ENCODE measurements around the gene MISP.

The MISP gene

DNA sequence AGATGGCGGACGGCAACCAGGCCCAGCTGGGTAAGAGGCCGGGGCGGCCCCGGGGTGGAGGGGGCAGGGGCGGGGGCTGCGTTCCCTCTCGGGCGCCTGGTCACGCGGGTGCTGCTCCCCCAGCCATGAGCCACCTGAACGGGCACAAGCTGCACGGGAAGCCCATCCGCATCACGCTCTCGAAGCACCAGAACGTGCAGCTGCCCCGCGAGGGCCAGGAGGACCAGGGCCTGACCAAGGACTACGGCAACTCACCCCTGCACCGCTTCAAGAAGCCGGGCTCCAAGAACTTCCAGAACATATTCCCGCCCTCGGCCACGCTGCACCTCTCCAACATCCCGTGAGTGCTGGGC is 57.5 kb downstream of the MISP start:
- DNase-seq (ENCODE audit: low read depth in 3 of 3) = no peak

DNA sequence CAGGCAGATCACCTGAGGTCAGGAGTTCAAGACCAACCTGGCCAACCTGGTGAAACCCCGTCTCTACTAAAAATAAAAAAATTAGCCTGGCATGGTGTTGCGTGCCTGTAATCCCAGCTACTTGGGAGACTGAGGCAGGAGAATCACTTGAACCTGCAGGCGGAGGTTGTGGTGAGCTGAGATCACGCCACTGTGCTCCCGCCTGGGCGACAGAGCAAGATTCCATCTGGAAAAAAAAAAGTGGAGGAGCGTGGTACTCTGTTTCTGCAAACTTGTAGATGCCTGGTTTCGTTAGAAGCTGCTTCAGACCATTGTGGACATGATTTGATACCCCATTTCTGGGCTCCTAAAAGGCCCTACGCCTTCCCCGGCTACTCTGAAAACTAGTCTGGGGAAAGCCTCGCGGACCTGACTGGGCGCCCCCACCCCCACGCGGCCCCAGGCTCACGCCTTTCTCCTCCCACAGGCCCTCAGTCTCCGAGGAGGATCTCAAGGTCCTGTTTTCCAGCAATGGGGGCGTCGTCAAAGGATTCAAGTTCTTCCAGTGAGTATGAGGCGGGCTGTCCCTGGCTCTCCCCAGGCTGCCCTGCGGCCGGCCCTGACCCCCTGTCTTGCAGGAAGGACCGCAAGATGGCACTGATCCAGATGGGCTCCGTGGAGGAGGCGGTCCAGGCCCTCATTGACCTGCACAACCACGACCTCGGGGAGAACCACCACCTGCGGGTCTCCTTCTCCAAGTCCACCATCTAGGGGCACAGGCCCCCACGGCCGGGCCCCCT is 59.4 kb downstream of the MISP start:
- DNase-seq (ENCODE audit: low read depth in 3 of 3) = no peak

DNA sequence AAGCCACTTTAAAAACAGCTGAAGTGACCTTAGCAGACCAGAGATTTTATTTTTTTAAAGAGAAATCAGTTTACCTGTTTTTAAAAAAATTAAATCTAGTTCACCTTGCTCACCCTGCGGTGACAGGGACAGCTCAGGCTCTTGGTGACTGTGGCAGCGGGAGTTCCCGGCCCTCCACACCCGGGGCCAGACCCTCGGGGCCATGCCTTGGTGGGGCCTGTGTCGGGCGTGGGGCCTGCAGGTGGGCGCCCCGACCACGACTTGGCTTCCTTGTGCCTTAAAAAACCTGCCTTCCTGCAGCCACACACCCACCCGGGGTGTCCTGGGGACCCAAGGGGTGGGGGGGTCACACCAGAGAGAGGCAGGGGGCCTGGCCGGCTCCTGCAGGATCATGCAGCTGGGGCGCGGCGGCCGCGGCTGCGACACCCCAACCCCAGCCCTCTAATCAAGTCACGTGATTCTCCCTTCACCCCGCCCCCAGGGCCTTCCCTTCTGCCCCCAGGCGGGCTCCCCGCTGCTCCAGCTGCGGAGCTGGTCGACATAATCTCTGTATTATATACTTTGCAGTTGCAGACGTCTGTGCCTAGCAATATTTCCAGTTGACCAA is 60.1 kb downstream of the MISP start:
- DNase-seq (ENCODE audit: low read depth in 3 of 3) = no peak

DNA sequence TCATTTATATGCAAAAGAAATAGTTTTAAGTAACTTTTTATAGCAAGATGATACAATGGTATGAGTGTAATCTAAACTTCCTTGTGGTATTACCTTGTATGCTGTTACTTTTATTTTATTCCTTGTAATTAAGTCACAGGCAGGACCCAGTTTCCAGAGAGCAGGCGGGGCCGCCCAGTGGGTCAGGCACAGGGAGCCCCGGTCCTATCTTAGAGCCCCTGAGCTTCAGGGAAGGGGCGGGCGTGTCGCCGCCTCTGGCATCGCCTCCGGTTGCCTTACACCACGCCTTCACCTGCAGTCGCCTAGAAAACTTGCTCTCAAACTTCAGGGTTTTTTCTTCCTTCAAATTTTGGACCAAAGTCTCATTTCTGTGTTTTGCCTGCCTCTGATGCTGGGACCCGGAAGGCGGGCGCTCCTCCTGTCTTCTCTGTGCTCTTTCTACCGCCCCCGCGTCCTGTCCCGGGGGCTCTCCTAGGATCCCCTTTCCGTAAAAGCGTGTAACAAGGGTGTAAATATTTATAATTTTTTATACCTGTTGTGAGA is 60.7 kb downstream of the MISP start:
- DNase-seq (ENCODE audit: low read depth in 3 of 3) = no peak

DNA sequence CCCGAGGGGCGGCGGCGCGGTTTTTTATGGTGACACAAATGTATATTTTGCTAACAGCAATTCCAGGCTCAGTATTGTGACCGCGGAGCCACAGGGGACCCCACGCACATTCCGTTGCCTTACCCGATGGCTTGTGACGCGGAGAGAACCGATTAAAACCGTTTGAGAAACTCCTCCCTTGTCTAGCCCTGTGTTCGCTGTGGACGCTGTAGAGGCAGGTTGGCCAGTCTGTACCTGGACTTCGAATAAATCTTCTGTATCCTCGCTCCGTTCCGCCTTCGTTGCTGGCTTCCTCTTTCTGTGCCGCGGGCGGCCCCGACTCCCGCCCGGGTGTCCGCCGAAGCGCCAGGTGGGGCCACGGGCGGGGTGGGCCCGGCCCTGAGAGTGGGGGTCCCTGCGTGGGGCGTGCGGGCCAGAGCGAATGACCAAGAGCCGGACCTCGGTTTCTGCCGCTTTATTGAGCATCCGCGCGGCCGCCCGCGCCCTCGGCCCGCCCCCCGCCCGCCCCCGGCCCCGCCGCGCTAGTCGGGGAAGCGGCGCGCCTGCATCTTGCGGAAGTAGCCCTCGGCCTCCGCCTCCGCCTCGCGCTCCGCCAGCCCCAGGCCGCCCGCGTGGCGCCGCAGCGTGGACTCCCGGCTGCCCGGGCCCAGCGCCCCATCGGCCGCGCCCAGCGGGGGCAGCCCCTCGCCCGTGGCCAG is 61.3 kb downstream of the MISP start:
- DNase-seq (ENCODE audit: low read depth in 3 of 3) = no peak

DNA sequence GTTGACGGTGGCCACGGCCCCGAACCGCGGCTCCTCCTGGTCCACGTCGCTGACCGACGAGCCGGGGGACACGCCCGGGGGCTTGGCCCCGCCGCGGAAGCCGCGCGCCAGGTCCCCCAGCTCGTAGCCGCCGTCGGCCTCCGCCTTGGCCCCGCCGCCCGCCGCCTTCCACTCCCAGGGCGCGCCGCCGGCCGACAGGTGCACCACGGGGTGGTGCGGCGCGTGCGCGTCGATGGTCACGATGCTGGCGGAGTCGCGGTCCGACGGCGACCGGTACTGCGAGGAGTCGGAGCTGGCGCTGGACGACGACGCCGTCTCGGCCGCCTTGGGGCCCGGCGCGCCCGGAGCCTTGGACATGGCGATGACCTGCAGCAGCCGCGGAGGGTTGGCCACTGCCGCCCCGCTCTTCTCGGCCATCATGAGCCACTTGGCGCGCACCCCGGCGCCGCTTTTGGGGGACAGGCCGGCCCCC is 61.9 kb downstream of the MISP start:
- no peak for DNase-seq (ENCODE audit: low read depth in 3 of 3)

DNA sequence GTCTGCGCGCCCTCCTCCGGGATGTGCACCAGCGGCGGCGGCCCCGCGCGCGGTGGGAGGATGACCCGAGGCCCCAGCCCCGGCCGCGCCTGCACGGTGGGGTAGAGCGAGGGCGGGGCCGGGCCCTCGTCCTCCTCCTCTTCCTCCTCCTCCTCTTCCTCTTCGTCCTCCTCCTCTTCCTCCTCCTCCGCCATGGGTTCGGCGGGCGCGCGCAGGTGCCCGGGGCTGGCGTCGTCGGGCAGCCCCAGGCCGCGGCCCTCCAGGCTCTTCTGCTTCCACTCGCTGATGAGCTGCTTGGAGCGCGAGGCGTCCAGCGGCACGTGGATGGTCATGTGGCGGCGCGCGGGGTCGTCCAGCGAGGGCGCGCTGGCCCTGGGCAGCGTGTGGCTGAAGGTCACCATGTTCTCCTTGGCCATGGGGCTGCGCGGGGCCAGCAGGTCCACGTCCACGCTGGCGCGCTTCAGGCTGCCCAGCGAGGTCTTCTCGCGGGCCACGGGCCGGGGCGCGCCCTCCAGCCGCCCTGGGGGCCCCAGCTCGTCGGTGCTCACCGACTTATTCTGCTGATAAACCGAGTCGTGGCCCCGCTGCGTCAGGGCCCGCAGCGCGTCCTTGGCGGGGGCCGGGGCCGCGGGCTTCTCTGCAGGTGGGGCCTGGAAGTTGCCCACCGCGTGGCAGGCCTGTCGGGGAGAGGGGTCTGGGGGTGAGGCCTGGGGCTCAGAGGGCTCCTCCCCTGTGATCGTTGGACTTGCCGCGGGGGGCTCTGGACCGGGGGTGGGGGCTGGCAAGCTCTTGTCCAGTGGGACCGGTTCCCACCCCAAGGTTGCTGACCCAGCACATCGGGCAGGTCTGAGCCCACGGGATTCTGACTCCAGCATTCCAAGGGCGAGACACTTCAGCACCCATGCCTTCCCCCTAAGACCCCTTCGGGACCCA is 62.6 kb downstream of the MISP start:
- no peak for DNase-seq (ENCODE audit: low read depth in 3 of 3)

All from stimulated activated CD4-positive, alpha-beta T cell treated with anti-CD3 and anti-CD28 coated beads, TNF-alpha, amount 100 ng/mL, for 24 hours (primary cell).